Activated CD8-positive, alpha-beta memory T cell treated with anti-CD3 and anti-CD28 coated beads for 4 hours (primary cell): Measurements from ENCODE around the gene ATP5IF1.

Experiments
- DNase-seq, 2 donors: peaks; one replicate each; pipeline ENCODE4 v3.0.0-alpha.2; 2020; ENCODE audit warnings: low read depth in 2 of 2

The ATP5IF1 gene

GRCh38 chr1:28235755-28236655 lies at the start of gene ATP5IF1:
TSS of gene ATP5IF1 (plus strand) at chr1:28236124. CDS start at chr1:28236184, 60 bp downstream.
- DNase-seq, result peak; percentile 85 to 87

GRCh38 chr1:28190337-28190979 lies 45.5 kb upstream of the ATP5IF1 start:
- no peak for DNase-seq

GRCh38 chr1:28190996-28191645 lies 44.8 kb upstream of the ATP5IF1 start:
- no peak for DNase-seq

- DNase-seq, result no peak
Measured at GRCh38 chr1:28193701-28194161, 42.2 kb upstream of the ATP5IF1 start.

GRCh38 chr1:28194326-28195035 lies 41.4 kb upstream of the ATP5IF1 start:
- no peak for DNase-seq

- no peak for DNase-seq
Measured at GRCh38 chr1:28195780-28196179, 40.1 kb upstream of the ATP5IF1 start.

GRCh38 chr1:28196330-28196729 lies 39.6 kb upstream of the ATP5IF1 start:
- no peak for DNase-seq

- no peak for DNase-seq
Measured at GRCh38 chr1:28197682-28198415, 38.1 kb upstream of the ATP5IF1 start.

- peak; percentile 14 to 33 for DNase-seq
Measured at GRCh38 chr1:28199328-28200233, 36.3 kb upstream of the ATP5IF1 start.

- DNase-seq, result no peak
Measured at GRCh38 chr1:28200234-28200873, 35.6 kb upstream of the ATP5IF1 start.

GRCh38 chr1:28205243-28205642 lies 30.7 kb upstream of the ATP5IF1 start:
- DNase-seq, result no peak

- DNase-seq, result peak; percentile 20 to 31
Measured at GRCh38 chr1:28208818-28209441, 27.0 kb upstream of the ATP5IF1 start.

GRCh38 chr1:28209700-28210099 lies 26.2 kb upstream of the ATP5IF1 start:
- DNase-seq, result no peak

- no peak for DNase-seq
Measured at GRCh38 chr1:28213315-28213714, 22.6 kb upstream of the ATP5IF1 start.

- DNase-seq, result no peak
Measured at GRCh38 chr1:28229089-28229488, 6.8 kb upstream of the ATP5IF1 start.

GRCh38 chr1:28229996-28230395 lies 5.9 kb upstream of the ATP5IF1 start:
- no peak for DNase-seq

GRCh38 chr1:28232558-28233263 lies 3.2 kb upstream of the ATP5IF1 start, which contains the start of gene DNAJC8:
TSS of gene DNAJC8 (minus strand) at chr1:28233029. CDS start at chr1:28232998, 31 bp downstream.
- peak; percentile 93 to 94 for DNase-seq

GRCh38 chr1:28233264-28233606 lies 2.7 kb upstream of the ATP5IF1 start:
- no peak for DNase-seq
